NCI-H2107 treated with DMSO at 0.1 percent for 48 hours (cell line): ENCODE data around the gene IBA57.
"Not testable (repeated sequence)": the region's sequence is repeated elsewhere in the genome, so short reads cannot be mapped to it uniquely, and the experiment has no call there.

Source experiments
- DNase-seq: peaks from one replicate; lab custom pipeline; 2025; ENCODE audit not compliant: unreplicated experiment; lab: John Stamatoyannopoulos, UW

The IBA57 gene

GRCh38 chr1:228224198-228225164 is 58.9 kb downstream of the IBA57 start:
- no peak for DNase-seq

- no peak for DNase-seq
Measured at GRCh38 chr1:228225165-228225710, 59.6 kb downstream of the IBA57 start.

- no peak for DNase-seq
Measured at GRCh38 chr1:228225740-228226139, 60.1 kb downstream of the IBA57 start.

- DNase-seq = no peak
Measured at GRCh38 chr1:228226141-228226874, 60.7 kb downstream of the IBA57 start.

- DNase-seq = no peak
Measured at GRCh38 chr1:228226956-228227791, 61.6 kb downstream of the IBA57 start.

GRCh38 chr1:228228147-228228546 is 62.5 kb downstream of the IBA57 start:
- DNase-seq = not testable (repeated sequence)

GRCh38 chr1:228228601-228229074 is 63.0 kb downstream of the IBA57 start:
- no peak for DNase-seq

- DNase-seq = no peak
Measured at GRCh38 chr1:228231189-228231588, 65.6 kb downstream of the IBA57 start.
